ENCODE data around the gene CAMK1D.

GRCh38 chr10:12834116-12834665 lies 484.8 kb downstream of the CAMK1D start:
- TF ChIP-seq BACH2 (CRISPR knock-in tag; IDR thresholded peaks at IDR 0.05; ENCODE audit: borderline replicate concordance) (no peak), TOX (CRISPR knock-in tag; IDR thresholded peaks at IDR 0.05; ENCODE audit: borderline replicate concordance) (no peak), ESRRG (CRISPR knock-in tag; IDR thresholded peaks at IDR 0.05) (no peak), CREB5 (CRISPR knock-in tag; IDR thresholded peaks at IDR 0.05; ENCODE audit: low read depth) (no peak), ZC3H10 (CRISPR knock-in tag; IDR thresholded peaks at IDR 0.05) (no peak), POU6F1 (CRISPR knock-in tag; IDR thresholded peaks at IDR 0.05; ENCODE audit: borderline replicate concordance, low read depth) (no peak), ZFP3 (CRISPR knock-in tag; IDR thresholded peaks at IDR 0.05) (no peak), GLIS3 (CRISPR knock-in tag; IDR thresholded peaks at IDR 0.05) (no peak), ZNF565 (CRISPR knock-in tag; conservative IDR thresholded peaks at IDR 0.05; ENCODE audit: low read depth) (no peak), PATZ1 (CRISPR knock-in tag; IDR thresholded peaks at IDR 0.05; ENCODE audit: borderline replicate concordance) (no peak), TCF4 (CRISPR knock-in tag; IDR thresholded peaks at IDR 0.05; ENCODE audit: borderline replicate concordance) (no peak), PPARA (CRISPR knock-in tag; IDR thresholded peaks at IDR 0.05; ENCODE audit: borderline replicate concordance) (no peak), ARNTL (CRISPR knock-in tag; IDR thresholded peaks at IDR 0.05; ENCODE audit: borderline replicate concordance, low read depth) (no peak), RARB (CRISPR knock-in tag; IDR thresholded peaks at IDR 0.05) (no peak)

Data from SK-N-SH treated with all-trans-retinoic acid at 6 μM for 48 hours (cell line).